ENCODE data around the gene GIMAP4.

Gene GIMAP4

DNA sequence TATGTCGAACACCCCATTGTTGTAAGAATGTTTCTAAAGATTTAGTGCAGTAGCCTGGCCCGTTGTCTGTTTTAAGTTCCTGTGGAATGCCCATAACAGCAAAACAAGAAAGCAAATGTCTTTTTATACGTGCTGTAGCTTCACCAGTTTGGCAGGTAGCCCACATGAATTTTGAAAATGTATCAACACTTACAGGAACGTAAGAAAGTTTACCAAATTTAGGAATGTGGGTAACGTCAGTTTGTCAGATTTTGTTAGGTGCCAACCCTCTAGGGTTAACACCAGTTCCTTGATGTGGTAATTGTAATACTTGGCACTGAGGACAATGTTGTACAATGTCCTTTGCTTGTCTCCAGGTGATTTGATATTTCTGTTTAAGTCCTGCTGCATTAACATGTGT, 3.2 kb upstream of the GIMAP4 start:
- no peak overlapping the region for H3K27ac ChIP-seq
- H3K4me3 ChIP-seq (ENCODE audit: low read depth in 1 of 2, low read length in 1 of 2), result no peak overlapping the region
- peaks cover 9% of the 10 kb centered on the region for H3K9me3 ChIP-seq
- H3K27me3 ChIP-seq, result no peaks in the 10 kb centered on the region
- no peak for TF ChIP-seq CTCF (IDR thresholded peaks at IDR 0.05)
- H3K4me1 ChIP-seq (ENCODE audit: control insufficient read depth in 1 of 2, insufficient read depth in 1 of 2, low read depth in 1 of 2, low read length in 1 of 2), result peaks cover 28 to 30% of the 10 kb centered on the region in 2 experiments
- H3K36me3 ChIP-seq, result no peaks in the 10 kb centered on the region

DNA sequence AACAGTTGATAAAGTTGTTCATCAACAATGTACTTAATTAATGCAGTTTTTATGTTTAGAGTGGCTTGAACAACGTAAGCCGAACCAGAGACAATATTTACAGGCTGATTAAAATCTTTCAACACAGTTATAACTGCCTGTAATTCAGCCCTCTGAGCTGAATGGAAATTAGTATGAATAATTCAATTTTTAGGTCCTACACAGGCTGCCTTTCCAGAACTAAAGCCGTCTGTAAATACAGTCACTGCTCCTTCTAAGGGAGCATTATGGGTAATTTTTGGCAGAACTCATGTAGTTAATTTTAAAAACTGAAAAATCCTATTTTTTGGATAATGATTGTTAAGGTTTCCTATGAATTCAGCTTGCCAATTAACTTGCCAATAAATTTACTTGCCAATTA, 2.6 kb upstream of the GIMAP4 start:
- Histone ChIP-seq H3K4me3 (ENCODE audit: low read depth in 1 of 2, low read length in 1 of 2) (no peak overlapping the region), H3K27me3 (no peaks in the 10 kb centered on the region), H3K36me3 (no peaks in the 10 kb centered on the region), H3K27ac (no peak overlapping the region), H3K9me3 (peaks cover 9% of the 10 kb centered on the region), H3K4me1 (ENCODE audit: control insufficient read depth in 1 of 2, insufficient read depth in 1 of 2, low read depth in 1 of 2, low read length in 1 of 2) (peaks cover 34 to 35% of the 10 kb centered on the region in 2 experiments)
- TF ChIP-seq CTCF (IDR thresholded peaks at IDR 0.05), result no peak

- H3K27ac ChIP-seq, result no peak overlapping the region
- peaks cover 2% of the 10 kb centered on the region for H3K36me3 ChIP-seq
- H3K9me3 ChIP-seq, result peaks cover 8% of the 10 kb centered on the region
- no peak for TF ChIP-seq CTCF (IDR thresholded peaks at IDR 0.05)
- H3K4me1 ChIP-seq (ENCODE audit: control insufficient read depth in 1 of 2, insufficient read depth in 1 of 2, low read depth in 1 of 2, low read length in 1 of 2), result peaks cover 40 to 42% of the 10 kb centered on the region in 2 experiments
- no peak overlapping the region for H3K4me3 ChIP-seq (ENCODE audit: low read depth in 1 of 2, low read length in 1 of 2)
- H3K27me3 ChIP-seq, result no peaks in the 10 kb centered on the region
These were observed 2.0 kb upstream of the GIMAP4 start for GRCh38 chr7:150565239-150565638.

GRCh38 chr7:150566123-150566522, 1.1 kb upstream of the GIMAP4 start:
- Histone ChIP-seq H3K9me3 (no peaks in the 10 kb centered on the region), H3K27me3 (no peaks in the 10 kb centered on the region), H3K4me3 (ENCODE audit: low read depth in 1 of 2, low read length in 1 of 2) (no peak overlapping the region), H3K36me3 (peaks cover 10% of the 10 kb centered on the region), H3K4me1 (ENCODE audit: control insufficient read depth in 1 of 2, insufficient read depth in 1 of 2, low read depth in 1 of 2, low read length in 1 of 2) (peaks cover 49 to 51% of the 10 kb centered on the region in 2 experiments), H3K27ac (no peak overlapping the region)
- TF ChIP-seq CTCF (IDR thresholded peaks at IDR 0.05), result no peak

- Histone ChIP-seq H3K9me3 (no peaks in the 10 kb centered on the region), H3K27me3 (no peaks in the 10 kb centered on the region), H3K27ac (peak overlapping the region; percentile 86)
These were observed 618 bp upstream of the GIMAP4 start for GRCh38 chr7:150566572-150566971.

More at GRCh38 chr7:150566572-150566971, 618 bp upstream of the GIMAP4 start:
- peaks cover 51 to 52% of the 10 kb centered on the region in 2 experiments for H3K4me1 ChIP-seq (ENCODE audit: control insufficient read depth in 1 of 2, insufficient read depth in 1 of 2, low read depth in 1 of 2, low read length in 1 of 2)
- peaks cover 15% of the 10 kb centered on the region for H3K36me3 ChIP-seq
- peak overlapping the region; percentile 68 to 74 for H3K4me3 ChIP-seq (ENCODE audit: low read depth in 1 of 2, low read length in 1 of 2)
- no peak for TF ChIP-seq CTCF (IDR thresholded peaks at IDR 0.05)
